SK-N-MC (cell line): Measurements from ENCODE around the gene ARMH4.

Experiments used
- DNase-seq: peaks from one replicate; pipeline ENCODE4 v3.0.0-alpha.2; 2011; ENCODE audit warnings: low read depth, low spot score
- H3K27ac ChIP-seq: fragments of 200-600 bp; sonication (generic); 2 replicates; pipeline ENCODE4 v1.5.1; 2016; ENCODE audit warnings: mixed run types
- H3K36me3 ChIP-seq: fragments of 200-600 bp; sonication (generic); 2 replicates; pipeline ENCODE4 v1.6.1; 2017; ENCODE audit warnings: antibody characterized with exemption, low read length, mixed read lengths; ENCODE audit not compliant: insufficient read depth
- H3K4me3 ChIP-seq: fragments of 200-600 bp; sonication (generic); 2 replicates; pipeline ENCODE4 v1.5.1; 2016
- H3K9ac ChIP-seq: fragments of 200-600 bp; sonication (generic); 2 replicates; pipeline ENCODE4 v1.8.0; 2017; ENCODE audit warnings: mixed run types, mixed read lengths; ENCODE audit not compliant: insufficient read length
- H3K9me3 ChIP-seq: fragments of 200-600 bp; sonication (generic); 2 replicates; pipeline ENCODE4 v1.6.1; 2017; ENCODE audit warnings: low read depth, mild to moderate bottlenecking, antibody characterized with exemption, low read length, moderate library complexity, mixed read lengths
- EZH2 ChIP-seq: fragments of 200-600 bp; sonication (generic); IDR thresholded peaks from one replicate; pipeline ENCODE4 v1.6.1; 2017; ENCODE audit warnings: antibody characterized with exemption
- FOXP2 ChIP-seq: optimal IDR thresholded peaks from 2 replicates; pipeline ENCODE3; 2011; ENCODE audit warnings: mild to moderate bottlenecking, moderate library complexity; ENCODE audit not compliant: insufficient read depth; ENCODE audit errors: extremely low read length, control extremely low read depth
- POLR2AphosphoS5 ChIP-seq: IDR thresholded peaks from 2 replicates; pipeline ENCODE4 v1.6.1; 2012; ENCODE audit warnings: mild to moderate bottlenecking, low read depth, low read length, borderline replicate concordance

ARMH4 gene

GRCh38 chr14:58099682-58100081 is 52.3 kb downstream of the ARMH4 start:
- H3K9me3 ChIP-seq, result no peaks in the 10 kb centered on the region
- H3K27ac ChIP-seq, result no peak overlapping the region
- H3K4me3 ChIP-seq, result no peak overlapping the region
- no peak overlapping the region for H3K9ac ChIP-seq
- TF ChIP-seq FOXP2 (no peak), EZH2 (no peak), POLR2AphosphoS5 (no peak)
- no peak for DNase-seq
- H3K36me3 ChIP-seq, result no peaks in the 10 kb centered on the region

- no peaks in the 10 kb centered on the region for H3K9me3 ChIP-seq
- no peak for TF ChIP-seq FOXP2
- TF ChIP-seq EZH2, result no peak
- TF ChIP-seq POLR2AphosphoS5, result no peak
- no peak overlapping the region for H3K27ac ChIP-seq
- H3K36me3 ChIP-seq, result no peaks in the 10 kb centered on the region
- H3K4me3 ChIP-seq, result no peak overlapping the region
- DNase-seq, result no peak
- no peak overlapping the region for H3K9ac ChIP-seq
Observed at GRCh38 chr14:58098507-58098906, 53.5 kb downstream of the ARMH4 start.

- TF ChIP-seq FOXP2 (no peak), POLR2AphosphoS5 (no peak), EZH2 (no peak)
- Histone ChIP-seq H3K9me3 (no peaks in the 10 kb centered on the region), H3K27ac (no peak overlapping the region), H3K4me3 (no peak overlapping the region), H3K36me3 (no peaks in the 10 kb centered on the region), H3K9ac (no peak overlapping the region)
- no peak for DNase-seq
Observed at GRCh38 chr14:58096731-58097130, 55.3 kb downstream of the ARMH4 start.

- H3K27ac ChIP-seq, result no peak overlapping the region
Observed at GRCh38 chr14:58091883-58092630, 60.0 kb downstream of the ARMH4 start.

GRCh38 chr14:58089612-58090011 is 62.4 kb downstream of the ARMH4 start:
- TF ChIP-seq POLR2AphosphoS5 (no peak), EZH2 (no peak), FOXP2 (no peak)
- no peak for DNase-seq
- Histone ChIP-seq H3K4me3 (no peak overlapping the region), H3K9ac (no peak overlapping the region), H3K27ac (no peak overlapping the region), H3K36me3 (no peaks in the 10 kb centered on the region), H3K9me3 (no peaks in the 10 kb centered on the region)

More at GRCh38 chr14:58091883-58092630, 60.0 kb downstream of the ARMH4 start:
- Histone ChIP-seq H3K9me3 (no peaks in the 10 kb centered on the region), H3K4me3 (no peak overlapping the region), H3K9ac (no peak overlapping the region), H3K36me3 (no peaks in the 10 kb centered on the region)
- TF ChIP-seq EZH2, result no peak
- TF ChIP-seq FOXP2, result no peak
- no peak for TF ChIP-seq POLR2AphosphoS5
- no peak for DNase-seq

GRCh38 chr14:58088961-58089360 is 63.1 kb downstream of the ARMH4 start:
- Histone ChIP-seq H3K9ac (no peak overlapping the region), H3K4me3 (no peak overlapping the region), H3K9me3 (no peaks in the 10 kb centered on the region), H3K36me3 (no peaks in the 10 kb centered on the region), H3K27ac (no peak overlapping the region)
- DNase-seq, result no peak
- TF ChIP-seq FOXP2, result no peak
- TF ChIP-seq POLR2AphosphoS5, result no peak
- TF ChIP-seq EZH2, result no peak

- Histone ChIP-seq H3K9me3 (no peaks in the 10 kb centered on the region), H3K27ac (no peak overlapping the region), H3K4me3 (no peak overlapping the region), H3K9ac (no peak overlapping the region), H3K36me3 (no peaks in the 10 kb centered on the region)
- TF ChIP-seq FOXP2 (no peak), EZH2 (no peak), POLR2AphosphoS5 (no peak)
- DNase-seq, result no peak
Observed at GRCh38 chr14:58085877-58086276, 66.1 kb downstream of the ARMH4 start.

- Histone ChIP-seq H3K9ac (no peak overlapping the region), H3K36me3 (no peaks in the 10 kb centered on the region), H3K4me3 (no peak overlapping the region), H3K9me3 (no peaks in the 10 kb centered on the region), H3K27ac (no peak overlapping the region; the same call in 1 of the 2 replicates)
- no peak for TF ChIP-seq FOXP2
- TF ChIP-seq POLR2AphosphoS5, result no peak
- TF ChIP-seq EZH2, result no peak
- DNase-seq, result no peak
Observed at GRCh38 chr14:58082491-58083098, 69.4 kb downstream of the ARMH4 start.
